Mesothelial cell of epicardium (in vitro differentiated cells): ENCODE measurements around the gene KRT3. TPM values are rescaled to one million over a fixed set of nuclear protein-coding genes. Genes with fewer than 3 reads are reported as not detected.

Experiments
- DNase-seq, 2 experiments: peaks; one replicate each; pipeline ENCODE4 v3.0.0; 2021; ENCODE audit warnings: low spot score in 2 of 2; ENCODE audit not compliant: unreplicated experiment in 2 of 2
- H3K27ac Mint-ChIP-seq: 2 replicates; pipeline ENCODE4 v1.8.0; 2021; ENCODE audit warnings: mixed read lengths
- H3K27me3 Mint-ChIP-seq: 2 replicates; pipeline ENCODE4 v1.8.0; 2021; ENCODE audit warnings: low read depth, mixed read lengths
- H3K36me3 Mint-ChIP-seq: 2 replicates; pipeline ENCODE4 v1.8.0; 2021; ENCODE audit warnings: mixed read lengths
- H3K4me1 Mint-ChIP-seq: 2 replicates; pipeline ENCODE4 v1.8.0; 2021; ENCODE audit warnings: mixed read lengths
- H3K4me3 Mint-ChIP-seq: 2 replicates; pipeline ENCODE4 v1.8.0; 2021; ENCODE audit warnings: mild to moderate bottlenecking, moderate library complexity, mixed read lengths
- H3K9me3 Mint-ChIP-seq: 2 replicates; pipeline ENCODE4 v1.8.0; 2021; ENCODE audit warnings: mixed read lengths
- total RNA-seq: library from RNA; stranded (reverse); gene quantifications from 3 replicates; pipeline ENCODE4 v1.2.1, GENCODE V29; 2021
- TF ChIP-seq, protein P1 (sequence below): fragments of 200-600 bp; sonication (generic); IDR thresholded peaks from one replicate; pipeline ENCODE4 v1.5.0; 2021; ENCODE audit warnings: antibody characterized with exemption; ENCODE audit not compliant: unreplicated experiment

The KRT3 gene
- total RNA-seq, 1 donor from 2014 or later: 0.78 TPM

DNA sequence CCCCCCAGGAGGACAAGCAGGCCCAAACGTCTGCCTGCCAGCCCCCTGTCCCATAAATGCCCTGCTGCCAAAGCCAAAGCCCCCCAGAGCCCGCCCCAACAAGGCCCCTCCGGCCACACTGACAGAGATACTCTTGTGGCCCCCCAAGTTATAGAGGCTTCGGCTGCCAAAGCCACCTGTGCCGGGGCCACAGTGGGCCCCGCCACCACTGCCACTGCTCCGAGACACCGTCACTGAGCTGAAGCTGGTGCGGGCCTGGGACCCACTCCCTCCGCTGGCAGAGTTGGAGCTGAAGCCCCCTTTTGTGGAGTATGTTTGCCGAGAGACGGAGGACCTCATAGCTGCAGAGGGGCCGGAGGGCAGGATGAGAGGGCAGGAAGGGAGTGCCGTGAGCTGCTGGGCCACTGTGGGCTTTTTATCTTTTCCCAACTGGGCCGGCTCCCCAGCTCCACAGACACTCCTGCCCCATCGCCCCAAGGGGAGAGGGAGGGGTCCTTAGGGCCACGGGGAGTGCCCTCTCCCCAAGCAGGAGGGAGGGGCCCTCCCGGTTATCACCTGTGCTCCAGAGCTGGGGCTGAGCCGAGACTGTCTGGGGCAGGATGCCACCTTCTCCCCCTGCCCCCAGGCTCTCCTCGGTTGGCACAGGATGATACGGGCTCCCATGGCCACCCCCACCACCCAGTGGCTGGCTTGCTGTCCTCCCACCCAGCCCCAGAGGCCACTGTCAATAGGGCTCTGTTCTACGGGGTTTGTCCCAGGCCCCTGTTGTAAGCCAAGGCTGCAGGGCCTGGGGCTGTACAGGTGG lies 38.2 kb upstream of the KRT3 start, which contains the start of gene KRT79:
Gene KRT79, minus strand, starts transcription at position 390 of the 805 bp plus-strand sequence. Its CDS starts 51 bp downstream, at position 339.
- no peak for DNase-seq
- Mint-ChIP-seq H3K4me1 (peaks cover 6% of the 10 kb centered on the region), H3K4me3 (no peak within 1 kb of the TSS), H3K9me3 (no peaks in the 10 kb centered on the region), H3K36me3 (no peaks in the 10 kb centered on the region), H3K27me3 (peaks cover 37% of the 10 kb centered on the region), H3K27ac (no peak within 1 kb of the TSS)
- TF ChIP-seq, protein P1, sequence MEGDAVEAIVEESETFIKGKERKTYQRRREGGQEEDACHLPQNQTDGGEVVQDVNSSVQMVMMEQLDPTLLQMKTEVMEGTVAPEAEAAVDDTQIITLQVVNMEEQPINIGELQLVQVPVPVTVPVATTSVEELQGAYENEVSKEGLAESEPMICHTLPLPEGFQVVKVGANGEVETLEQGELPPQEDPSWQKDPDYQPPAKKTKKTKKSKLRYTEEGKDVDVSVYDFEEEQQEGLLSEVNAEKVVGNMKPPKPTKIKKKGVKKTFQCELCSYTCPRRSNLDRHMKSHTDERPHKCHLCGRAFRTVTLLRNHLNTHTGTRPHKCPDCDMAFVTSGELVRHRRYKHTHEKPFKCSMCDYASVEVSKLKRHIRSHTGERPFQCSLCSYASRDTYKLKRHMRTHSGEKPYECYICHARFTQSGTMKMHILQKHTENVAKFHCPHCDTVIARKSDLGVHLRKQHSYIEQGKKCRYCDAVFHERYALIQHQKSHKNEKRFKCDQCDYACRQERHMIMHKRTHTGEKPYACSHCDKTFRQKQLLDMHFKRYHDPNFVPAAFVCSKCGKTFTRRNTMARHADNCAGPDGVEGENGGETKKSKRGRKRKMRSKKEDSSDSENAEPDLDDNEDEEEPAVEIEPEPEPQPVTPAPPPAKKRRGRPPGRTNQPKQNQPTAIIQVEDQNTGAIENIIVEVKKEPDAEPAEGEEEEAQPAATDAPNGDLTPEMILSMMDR: no peak

DNA sequence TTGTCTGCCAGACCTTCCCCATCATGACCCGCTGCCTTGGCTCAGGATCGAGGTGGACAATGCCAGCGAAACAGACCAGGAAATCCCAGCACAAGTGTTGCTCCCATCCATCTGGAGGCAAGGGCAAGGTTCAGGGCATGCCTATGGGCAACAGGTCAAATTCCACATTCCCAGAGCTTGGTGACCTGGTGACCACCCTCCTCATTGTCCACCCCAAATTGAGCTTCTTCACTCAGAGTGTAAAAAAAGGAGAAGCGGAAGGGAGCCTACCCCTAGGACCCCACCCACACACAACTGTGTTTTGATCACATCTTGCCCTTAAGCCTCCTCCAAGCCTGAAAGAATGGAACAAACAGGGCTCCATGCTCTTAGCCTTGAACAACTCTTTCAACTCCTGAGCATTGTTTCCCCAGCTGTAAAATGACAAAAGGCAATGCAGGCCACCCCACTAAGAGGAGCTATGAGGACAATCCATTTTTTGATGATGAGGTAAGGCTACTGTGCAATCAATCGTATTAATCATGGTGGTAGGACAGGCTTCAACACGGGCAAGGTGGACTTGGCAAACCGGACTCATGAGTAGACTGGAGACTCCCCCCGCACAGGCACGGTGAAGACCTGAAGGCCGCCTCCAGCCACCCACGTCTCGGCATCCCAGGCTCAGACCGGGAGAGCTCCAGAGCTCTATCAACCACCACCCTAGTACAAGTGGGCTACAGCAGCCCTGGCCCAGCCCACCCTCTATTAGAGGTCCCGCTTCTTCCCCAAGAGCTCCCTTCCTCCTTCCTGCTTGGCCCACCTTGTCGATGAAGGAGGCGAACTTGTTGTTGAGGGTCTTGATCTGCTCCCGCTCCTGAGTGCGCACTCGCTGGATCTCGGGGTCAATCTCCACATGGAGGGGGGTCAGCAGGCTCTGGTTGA lies 37.3 kb upstream of the KRT3 start:
- Mint-ChIP-seq H3K9me3 (no peaks in the 10 kb centered on the region), H3K27me3 (peaks cover 29% of the 10 kb centered on the region), H3K4me3 (no peak overlapping the region), H3K36me3 (no peaks in the 10 kb centered on the region), H3K27ac (no peak overlapping the region), H3K4me1 (peaks cover 6% of the 10 kb centered on the region)
- no peak for DNase-seq
- TF ChIP-seq, protein P1: no peak

DNA sequence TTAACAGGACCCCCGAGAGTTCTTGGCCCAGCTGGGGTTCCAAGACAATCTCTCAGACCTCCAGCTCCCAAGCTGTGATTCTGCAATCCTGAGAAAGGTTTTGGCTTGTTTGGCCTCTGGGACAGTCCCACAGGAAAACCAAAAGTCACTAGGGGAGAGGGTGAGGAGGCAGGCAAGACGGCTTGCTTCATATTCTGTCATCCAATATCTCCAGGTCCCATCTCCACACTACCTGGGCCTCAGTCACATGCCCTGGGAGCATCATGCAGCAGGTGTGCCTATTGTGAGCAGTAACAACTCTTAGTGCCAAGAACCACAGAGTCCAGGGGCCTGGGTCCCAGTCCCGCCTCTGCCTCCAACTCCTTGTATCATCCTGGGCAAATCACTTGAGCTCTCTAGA lies 36.5 kb upstream of the KRT3 start:
- H3K36me3 Mint-ChIP-seq: no peaks in the 10 kb centered on the region
- H3K27ac Mint-ChIP-seq: no peak overlapping the region
- H3K9me3 Mint-ChIP-seq: no peaks in the 10 kb centered on the region
- peaks cover 6% of the 10 kb centered on the region for H3K4me1 Mint-ChIP-seq
- no peak overlapping the region for H3K4me3 Mint-ChIP-seq
- TF ChIP-seq, protein P1: no peak
- H3K27me3 Mint-ChIP-seq: peaks cover 22% of the 10 kb centered on the region
- DNase-seq: no peak

DNA sequence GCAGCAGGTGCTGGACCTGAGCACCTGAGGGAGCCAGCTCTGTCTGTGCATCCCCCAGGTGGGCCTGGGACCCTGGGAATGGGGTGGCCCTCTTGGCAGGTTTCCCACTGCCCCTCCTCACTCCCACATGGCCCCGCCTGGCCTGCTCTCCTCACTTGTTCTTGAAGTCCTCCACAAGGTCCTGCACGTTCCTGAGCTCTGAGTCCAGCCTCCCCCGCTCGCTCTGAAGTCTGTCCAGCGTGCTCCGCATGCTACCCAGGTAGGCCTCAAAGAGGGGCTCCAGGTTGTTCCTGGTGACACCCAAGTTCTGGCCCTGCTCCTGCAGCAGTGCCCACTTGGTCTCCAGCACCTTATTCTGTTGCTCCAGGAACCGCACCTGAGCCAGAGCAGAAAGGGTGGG lies 35.3 kb upstream of the KRT3 start:
- DNase-seq: no peak
- H3K4me1 Mint-ChIP-seq: peaks cover 8% of the 10 kb centered on the region

More for the DNA sequence above, 35.3 kb upstream of the KRT3 start:
- Mint-ChIP-seq H3K4me3 (no peak overlapping the region), H3K27ac (no peak overlapping the region), H3K27me3 (peaks cover 12% of the 10 kb centered on the region), H3K36me3 (no peaks in the 10 kb centered on the region), H3K9me3 (no peaks in the 10 kb centered on the region)
- TF ChIP-seq, protein P1: no peak
